8988T (cell line): ENCODE results near the gene BRSK1.

Source experiments
- DNase-seq: peaks from one replicate; pipeline ENCODE4 v3.0.0; 2011

BRSK1 gene

GRCh38 chr19:55339105-55339888, 55.5 kb downstream of the BRSK1 start, which contains the start of gene KMT5C:
KMT5C (plus strand) TSS chr19:55339876; CDS start chr19:55341937, 2,061 bp downstream.
- peak; percentile 87 for DNase-seq

DNA sequence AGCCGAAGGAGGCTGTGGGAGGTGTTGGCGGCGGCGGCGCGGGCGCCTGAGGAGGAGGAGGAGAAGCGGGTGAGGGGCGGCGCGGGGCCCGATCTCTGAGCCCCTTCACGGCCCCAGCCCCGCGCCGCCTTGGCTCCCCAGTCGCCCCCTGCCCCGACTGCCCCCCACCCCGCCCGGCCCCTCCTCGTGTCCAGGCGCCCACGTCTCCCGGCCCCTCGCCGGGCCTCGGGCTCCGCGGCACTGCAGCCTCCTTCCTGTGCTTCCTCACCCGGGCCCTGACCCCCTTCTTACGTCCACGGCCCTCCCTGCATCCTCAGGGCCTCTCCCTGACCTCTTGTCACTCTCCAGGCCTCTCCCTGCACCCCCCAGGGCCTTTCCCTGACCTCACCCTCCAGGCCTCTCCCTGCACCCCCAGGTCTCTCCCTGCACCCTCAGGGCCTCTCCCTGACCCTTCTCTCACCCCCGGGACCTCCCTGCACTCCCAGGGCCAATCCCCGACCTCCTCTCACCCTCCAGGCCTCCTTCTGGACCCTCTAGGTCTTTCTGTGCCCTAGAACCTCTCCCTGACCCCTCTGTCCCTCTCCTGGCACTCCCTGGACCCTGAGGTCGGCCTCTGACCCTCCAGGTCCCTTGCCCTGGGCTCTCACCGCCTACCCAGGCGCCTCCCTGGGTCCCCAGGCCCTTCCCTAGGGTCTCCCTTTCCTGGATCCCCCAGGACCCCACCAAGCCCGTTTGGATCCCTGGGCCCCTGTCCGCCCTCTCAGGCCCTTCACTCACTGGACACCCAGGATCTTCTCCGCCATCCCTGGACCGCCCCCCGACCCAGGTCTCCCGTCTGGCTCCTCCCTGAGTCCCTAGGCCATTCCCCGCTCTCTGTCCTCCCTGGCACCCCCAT, 56.3 kb downstream of the BRSK1 start:
- DNase-seq: no peak

DNA sequence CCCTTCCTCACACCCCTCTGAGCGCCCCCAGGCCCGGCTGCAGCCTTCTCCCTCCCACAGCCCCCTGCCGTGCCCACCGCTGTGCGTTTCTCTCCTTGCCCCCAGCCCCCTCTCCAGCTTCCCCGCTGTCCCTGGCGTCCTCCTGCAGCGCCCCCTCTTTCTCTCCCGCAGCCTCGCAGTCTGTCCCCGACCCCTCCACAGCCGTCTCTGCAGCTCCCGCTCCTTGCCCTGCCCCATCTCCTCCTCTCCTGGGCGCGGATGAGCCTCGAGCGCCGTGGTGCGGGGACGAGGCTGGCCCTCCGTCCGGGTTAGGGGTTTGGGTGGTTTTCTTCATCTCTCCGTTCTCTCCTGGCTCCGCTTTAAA, 57.0 kb downstream of the BRSK1 start:
- no peak for DNase-seq

- DNase-seq: peak; percentile 84
These were observed 57.4 kb downstream of the BRSK1 start for GRCh38 chr19:55341171-55341588.

DNA sequence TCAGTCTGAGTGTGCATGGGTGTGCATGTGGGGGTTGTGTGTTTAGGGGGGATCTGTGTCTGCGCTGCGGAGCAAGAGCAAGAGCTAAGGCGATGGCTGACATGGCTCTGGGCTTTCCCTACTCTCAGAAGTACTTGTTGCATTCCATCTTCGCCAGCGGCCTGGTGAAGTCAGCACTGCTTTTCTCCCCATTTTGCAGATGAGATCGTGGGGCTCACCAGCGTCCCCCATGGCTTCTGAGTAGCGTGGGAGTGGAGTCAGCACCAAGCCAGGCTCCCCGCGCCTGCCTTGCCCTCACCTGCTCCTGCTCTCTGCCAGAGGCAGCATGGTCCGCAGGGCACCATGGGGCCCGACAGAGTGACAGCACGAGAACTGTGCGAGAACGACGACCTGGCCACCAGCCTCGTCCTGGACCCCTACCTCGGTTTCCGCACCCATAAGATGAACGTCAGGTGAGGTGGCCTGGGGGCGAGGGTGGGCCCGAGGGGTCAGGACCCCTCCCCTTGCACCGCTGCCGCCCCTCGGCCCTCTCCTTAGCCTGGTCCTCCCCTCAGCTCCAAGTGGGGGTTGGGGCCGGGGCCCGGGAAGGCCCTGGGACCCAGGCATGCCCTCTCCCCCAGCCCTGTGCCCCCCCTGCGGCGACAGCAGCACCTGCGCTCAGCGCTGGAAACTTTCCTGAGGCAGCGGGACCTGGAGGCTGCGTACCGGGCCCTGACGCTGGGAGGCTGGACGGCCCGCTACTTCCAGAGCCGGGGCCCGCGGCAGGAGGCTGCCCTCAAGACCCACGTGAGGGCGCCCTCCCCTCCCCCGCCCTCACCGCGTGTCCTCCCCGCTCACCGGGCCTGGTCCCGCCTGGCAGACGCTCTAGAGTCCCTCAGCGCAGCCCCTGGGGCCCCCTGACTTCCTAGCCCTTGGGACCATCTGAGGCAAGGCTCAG, 58.1 kb downstream of the BRSK1 start:
- no peak for DNase-seq

DNA sequence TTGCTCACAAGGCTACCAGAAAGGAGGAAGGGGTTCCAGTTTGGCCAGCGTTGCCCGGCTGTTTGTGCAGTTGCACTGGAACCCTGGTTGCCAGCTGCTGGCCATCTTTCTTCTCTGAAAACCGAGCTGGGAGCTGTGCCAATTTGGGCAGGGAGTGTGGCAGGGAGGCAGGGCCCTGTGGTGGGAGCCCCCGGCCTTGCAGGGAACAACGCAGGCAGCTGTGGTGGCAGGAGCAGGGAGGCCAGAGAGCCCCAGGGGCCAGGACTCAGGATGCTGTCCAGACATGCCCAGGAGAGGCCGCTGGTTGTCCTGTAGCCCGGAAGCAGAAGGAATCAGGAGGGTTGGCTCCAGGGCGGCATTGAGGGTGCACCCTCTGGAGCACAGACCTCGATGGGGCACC, 60.6 kb downstream of the BRSK1 start:
- DNase-seq: no peak

DNA sequence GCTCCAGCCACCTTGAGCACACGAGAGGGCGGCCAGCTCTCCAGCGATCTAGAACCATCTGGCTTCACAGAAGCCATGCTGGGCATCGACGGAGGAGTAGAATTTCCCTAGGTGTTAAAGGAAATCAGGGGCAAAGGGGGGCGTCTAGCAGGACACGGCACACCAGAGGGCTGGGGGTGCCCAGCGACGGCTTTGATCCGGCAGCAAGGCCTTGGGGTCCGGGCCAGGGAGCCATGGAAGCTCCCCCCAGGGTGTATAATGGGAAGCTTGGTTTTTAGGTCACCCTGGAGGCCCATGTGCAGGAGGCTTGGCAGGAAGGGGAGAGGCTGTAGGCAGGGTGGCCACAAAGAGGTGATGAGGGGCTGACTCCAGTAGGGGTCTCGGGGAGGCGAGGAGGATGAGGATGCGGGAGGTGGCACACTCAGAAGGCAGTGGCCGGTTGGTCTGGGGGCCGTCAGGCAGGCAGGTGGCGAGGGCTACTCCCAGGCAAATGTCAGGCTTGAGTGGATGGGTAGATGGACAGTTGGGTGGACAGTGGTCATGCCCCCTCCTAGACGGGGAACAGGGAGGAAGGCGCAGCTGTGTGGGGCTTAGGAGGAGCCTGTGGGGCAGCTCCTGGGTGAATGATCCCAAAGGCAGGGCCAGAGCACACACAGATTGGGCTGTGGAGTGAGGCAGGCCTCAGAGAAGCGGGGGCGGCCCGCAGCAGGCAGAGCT, 61.5 kb downstream of the BRSK1 start:
- DNase-seq: no peak

DNA sequence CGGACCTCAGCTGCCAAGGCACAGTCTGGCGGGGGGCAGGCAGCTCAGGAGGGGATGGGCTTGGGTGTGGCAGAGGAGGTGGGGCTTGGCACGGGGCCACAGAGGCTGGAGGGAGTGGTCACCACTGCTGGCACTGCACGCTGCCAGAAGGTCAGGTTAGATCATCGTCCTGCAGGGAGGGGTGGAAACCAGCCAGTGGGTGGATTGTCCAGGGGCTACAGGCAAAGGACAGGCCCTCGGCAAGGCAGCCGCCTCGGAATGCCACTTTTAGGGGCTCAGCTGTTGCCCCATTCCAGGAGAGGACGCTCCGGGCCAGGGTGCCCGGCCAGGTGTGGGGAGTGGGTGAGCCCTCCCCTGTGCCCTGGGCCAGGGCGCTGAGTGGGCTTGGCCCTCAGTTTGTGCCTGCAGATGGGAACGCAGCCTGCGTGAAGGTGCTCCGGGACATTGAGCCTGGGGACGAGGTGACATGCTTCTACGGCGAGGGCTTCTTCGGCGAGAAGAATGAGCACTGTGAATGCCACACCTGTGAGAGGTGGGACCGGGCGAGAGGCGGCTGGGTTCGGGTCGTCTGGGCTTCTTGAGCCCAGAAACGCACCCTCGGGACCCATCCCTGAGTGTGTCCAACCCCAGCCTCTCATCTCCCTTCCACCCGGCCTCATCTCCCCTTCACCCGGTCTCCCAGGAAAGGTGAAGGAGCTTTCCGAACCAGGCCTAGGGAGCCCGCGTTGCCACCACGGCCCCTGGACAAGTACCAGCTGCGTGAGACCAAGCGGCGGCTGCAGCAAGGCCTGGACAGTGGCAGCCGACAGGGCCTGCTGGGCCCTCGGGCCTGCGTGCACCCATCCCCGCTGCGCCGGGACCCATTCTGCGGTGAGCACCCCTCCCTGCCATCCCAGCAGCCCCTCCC, 62.3 kb downstream of the BRSK1 start:
- DNase-seq: no peak

DNA sequence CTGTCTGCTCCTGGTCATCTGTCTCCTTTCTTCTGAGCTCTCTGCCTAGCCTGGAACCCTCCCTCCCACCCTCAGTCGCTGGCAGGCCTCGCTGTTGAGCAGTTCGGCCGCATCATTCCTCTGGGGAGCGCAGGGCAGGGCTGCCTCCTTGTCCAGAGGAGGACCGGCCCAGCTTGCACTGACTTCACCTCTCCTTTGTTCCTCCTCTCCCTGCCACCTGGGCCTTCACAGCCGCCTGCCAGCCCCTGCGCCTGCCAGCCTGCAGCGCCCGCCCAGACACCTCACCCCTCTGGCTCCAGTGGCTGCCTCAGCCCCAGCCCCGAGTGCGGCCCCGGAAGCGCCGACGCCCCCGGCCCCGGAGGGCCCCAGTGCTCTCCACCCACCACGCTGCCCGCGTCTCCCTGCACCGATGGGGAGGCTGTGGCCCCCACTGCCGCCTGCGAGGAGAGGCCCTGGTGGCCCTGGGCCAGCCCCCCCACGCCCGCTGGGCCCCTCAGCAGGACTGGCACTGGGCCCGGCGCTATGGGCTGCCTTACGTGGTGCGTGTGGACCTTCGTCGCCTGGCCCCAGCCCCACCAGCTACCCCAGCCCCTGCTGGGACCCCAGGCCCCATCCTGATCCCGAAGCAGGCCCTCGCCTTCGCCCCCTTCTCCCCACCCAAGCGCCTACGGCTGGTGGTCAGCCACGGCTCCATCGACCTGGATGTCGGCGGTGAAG, 63.1 kb downstream of the BRSK1 start:
- DNase-seq: no peak

GRCh38 chr19:55347442-55348009, 63.7 kb downstream of the BRSK1 start:
- DNase-seq: no peak

GRCh38 chr19:55348317-55349034, 64.7 kb downstream of the BRSK1 start:
- DNase-seq: no peak

DNA sequence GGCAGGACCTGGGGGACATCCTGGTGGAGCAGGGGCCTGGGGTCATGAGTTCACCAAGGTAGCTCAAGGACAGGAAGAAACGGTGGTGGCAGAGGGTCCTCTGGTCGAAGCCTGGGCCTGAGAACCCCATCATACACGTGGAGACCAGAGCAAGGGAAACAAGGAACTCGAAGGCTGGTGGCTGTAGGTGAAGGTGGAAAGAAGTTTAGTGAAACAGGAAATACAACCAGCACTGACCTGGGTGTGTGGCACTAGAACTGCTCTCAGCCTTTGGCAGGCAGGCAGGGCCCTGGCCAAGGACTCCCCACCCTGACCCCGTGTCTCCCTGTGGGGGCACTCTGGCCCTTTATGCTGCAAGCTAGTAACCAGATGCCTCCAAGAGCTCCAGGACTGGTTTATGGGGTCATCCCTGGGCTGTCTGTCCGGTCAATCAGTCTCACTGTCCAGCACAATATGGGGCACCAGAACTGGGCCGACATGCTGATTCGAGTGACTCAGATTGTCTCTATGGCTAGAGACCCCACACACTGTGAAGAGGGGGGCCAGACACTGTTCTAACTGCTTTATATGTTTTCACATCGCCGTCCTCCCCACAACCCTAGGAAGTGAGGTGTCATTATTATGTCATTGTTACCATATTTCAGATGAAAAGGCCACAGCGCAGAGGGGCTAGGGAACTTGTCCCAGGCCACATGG, 67.0 kb downstream of the BRSK1 start:
- DNase-seq: no peak

GRCh38 chr19:55352040-55352439, 68.2 kb downstream of the BRSK1 start:
- no peak for DNase-seq

- no peak for DNase-seq
These were observed 68.8 kb downstream of the BRSK1 start for GRCh38 chr19:55352549-55353145.

DNA sequence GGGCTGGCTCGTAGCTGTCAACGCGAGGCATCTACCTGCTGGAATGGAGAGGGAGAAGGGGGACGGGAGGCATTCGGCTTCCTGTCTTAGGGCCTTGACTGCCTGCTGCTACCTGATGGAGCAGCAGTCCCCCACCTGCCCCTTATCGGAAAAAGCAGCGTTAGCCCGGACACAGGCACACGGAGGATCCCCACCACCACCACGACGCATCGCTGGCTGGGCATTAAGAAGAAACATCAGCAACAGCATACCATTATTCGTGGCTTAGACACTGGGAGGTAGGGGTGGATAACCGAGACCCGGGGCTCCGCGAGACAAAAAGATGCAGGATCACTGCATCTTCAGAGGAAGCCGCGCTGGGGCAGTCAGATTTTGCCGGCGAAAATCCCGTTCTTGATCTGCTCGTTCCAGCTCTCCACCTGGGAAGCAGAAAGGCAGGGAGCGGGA, 69.6 kb downstream of the BRSK1 start:
- DNase-seq: no peak

DNA sequence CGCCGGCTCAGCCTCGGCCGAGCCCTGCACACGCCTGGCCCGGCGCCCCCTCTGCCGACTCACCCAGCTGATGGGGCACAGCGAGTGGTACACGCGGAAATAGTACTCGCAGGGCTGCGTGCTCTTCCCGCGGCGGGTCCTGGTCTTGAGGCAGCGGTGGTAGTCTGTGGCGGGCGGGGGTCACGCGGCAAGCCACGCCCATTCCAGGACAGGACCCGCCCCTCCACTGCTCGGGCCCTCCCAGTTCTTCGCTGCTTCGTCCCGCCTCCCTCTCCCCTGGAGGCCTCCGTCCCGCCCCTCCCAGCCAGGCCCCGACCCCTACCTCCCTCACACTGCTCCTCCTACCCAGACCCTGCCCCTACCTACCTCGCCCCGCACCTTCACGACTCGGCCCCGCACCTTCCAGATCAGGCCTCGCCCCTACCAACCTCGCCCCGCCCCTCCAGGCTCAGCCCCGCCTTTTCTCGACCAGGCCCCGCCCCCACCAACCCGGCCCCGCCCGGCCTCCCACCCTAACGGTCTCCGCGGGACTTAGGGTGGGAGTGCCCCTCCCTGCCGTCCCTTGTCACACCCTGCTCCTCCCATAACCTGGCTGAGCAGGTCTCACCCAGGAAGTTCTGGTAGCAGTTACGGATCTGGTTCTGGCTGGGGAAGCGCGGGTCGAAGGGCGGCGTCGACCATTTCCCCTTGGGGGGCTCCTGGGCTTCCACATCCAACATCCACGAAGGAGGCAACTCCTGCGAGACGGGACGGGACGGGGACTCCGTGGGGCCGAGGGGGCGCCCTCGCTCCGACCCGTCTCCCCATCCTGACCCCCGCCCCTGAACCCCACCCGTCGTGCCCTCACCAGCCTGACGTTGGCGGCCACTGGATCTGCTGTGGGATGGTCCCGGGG, 70.3 kb downstream of the BRSK1 start:
- DNase-seq: peak; percentile 84

DNA sequence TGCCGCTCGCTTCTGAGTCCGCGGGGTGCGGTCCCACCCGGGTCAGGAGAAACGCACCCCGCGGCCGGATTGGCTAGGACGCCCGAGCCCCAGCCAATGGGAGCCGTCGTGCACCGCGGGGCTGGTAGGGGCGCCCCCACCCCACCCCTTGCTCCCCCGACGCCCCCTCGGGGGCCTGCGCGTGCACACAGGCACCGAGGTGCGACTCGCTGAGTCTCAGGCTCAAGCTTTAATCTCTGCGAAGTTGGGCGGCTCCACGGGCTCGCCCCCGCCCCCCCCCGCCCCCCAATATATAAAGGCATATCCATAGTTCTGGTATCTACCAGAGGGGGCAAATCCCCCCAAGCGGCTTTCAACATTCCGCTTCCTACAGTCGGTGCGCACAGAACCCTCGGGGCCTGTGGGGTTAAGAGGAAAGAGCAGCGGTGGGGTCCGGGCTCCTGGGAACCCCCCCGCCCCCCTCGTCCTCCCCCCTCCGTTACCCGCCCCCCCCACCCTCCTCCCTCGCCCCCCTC, 71.0 kb downstream of the BRSK1 start, which contains the start of gene COX6B2:
TSS of gene COX6B2 (minus strand) at position 22 of the 515 bp plus-strand sequence. CDS start 198 bp downstream, outside the sequence.
- DNase-seq: no peak
